GM20431 (cell line): Measurements from ENCODE around the gene CCBE1.
"Not testable (repeated sequence)": the region's sequence is repeated elsewhere in the genome, so short reads cannot be mapped to it uniquely, and the experiment has no call there.

Experiments used
- in situ Hi-C: fragments of 300-500 bp; cut with MseI, MboI; formaldehyde crosslinking; loops from one replicate; pipeline ENCODE4 v1.15.0; 2020; ENCODE audit warnings: low sequenced_read_pairs; ENCODE audit not compliant: unreplicated experiment

The CCBE1 gene

DNA sequence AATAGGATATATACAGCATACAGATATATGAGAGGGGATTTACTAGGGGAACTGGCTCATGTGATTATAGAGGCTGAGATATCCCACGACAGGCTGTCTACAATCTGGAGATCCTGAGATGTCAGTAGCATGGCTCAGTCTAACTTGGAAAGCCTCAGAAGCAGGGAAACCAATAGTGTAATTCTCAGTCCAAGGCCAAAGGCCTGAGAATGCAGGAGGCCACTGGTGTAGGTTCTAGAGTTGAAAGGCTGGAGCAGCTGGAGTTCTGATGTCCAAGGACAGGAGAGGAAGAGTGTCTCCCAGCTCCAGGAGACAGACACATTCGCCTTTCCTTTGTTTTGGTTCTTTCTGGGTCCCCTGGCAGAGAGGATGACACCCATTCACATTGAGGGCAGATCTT lies 20.1 kb upstream of the CCBE1 start:
- in situ Hi-C loops, result no loop called here

DNA sequence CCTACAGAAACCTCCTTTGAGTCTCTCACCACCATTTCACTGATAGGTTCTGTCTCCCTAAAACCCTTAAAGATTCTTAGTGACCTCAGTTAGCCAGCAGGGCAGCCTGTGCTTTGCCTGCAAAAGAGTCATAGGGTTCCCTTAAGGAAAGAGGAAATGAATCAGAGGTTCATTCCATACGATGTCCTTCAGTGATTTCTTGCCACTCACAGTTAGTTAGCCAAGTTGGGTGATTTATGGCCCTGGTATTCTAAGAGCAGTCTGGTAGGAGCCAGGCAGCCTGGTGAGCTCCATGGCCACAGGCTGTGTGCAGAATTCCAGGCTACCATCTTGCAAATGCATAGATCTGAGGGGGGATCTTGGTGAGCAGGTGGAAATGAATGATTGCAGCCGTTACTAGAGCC lies 18.7 kb upstream of the CCBE1 start:
- in situ Hi-C loops, result no loop called here

DNA sequence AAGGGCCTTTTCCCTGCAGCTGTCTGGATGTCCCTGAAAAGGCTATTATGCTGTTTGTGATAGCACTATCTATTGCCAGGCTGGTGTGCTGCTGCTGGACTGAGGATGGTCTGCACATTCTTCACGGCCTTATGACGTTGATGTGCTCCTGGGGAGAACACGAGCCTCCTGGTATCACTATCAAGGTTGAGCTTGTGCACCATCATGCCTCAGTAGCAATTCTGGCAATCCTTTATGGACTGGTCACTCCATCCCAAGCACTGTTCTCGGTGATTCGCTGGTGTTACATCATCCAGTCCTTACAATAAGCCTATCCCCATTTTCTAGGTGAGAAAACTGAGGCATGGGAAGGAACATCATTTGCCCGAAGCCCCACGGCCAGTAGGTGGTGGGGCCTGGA lies 18.2 kb upstream of the CCBE1 start:
- in situ Hi-C loops, result no loop called here

DNA sequence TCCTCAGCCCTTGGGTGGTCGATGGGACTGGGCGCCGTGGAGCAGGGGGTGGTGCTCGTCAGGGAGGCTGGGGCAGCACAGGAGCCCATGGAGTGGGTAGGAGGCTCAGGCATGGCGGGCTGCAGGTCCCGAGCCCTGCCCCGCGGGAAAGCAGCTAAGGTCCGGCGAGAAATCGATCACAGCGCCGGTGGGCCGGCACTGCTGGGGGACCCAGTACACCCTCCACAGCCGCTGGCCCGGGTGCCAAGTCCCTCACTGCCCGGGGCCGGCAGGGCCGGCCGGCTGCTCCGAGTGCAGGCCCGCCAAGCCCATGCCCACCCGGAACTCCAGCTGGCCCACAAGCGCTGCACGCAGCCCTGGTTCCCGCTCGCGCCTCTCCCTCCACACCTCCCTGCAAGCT lies 16.9 kb upstream of the CCBE1 start:
- in situ Hi-C loops, result not testable (repeated sequence)

DNA sequence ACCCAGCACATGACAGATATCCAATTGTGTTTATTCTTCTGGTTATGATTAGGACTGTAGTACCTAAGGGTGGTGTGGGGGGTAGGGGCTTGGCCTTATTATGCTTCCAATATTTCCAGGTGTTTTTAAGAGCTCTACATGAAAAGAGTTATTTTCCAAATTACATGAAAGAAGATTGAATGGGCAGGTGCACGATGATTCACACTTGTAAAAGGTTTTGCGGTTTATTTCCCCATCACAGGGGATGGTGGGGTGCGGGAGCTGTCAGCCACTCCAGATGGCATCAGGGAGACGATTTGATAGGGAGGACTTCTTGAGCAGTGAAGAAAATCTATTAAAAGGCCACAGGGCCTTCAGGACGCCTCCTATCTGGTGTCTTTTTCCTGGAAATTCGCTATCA lies 15.1 kb upstream of the CCBE1 start:
- in situ Hi-C loops, result no loop called here

DNA sequence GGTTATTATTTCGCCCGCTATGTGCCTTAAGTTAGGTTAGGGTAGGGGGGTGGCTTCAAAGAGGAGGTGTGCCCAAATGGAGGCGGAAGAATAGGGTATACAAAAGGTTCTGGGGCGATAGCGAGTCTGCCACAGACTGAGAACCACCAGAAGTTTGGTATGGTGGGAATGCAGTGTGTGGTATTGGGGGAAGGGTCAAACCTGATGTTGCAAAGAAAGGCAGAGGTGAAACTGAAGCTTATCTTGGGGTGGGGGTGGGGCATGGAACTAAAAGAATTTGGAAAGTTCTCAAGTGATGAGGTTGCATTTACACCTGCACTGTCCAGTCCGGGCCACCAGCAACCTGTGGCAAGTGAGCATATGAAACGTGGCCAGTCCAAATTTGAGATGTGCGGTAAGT lies 11.8 kb upstream of the CCBE1 start:
- in situ Hi-C loops, result no loop called here

DNA sequence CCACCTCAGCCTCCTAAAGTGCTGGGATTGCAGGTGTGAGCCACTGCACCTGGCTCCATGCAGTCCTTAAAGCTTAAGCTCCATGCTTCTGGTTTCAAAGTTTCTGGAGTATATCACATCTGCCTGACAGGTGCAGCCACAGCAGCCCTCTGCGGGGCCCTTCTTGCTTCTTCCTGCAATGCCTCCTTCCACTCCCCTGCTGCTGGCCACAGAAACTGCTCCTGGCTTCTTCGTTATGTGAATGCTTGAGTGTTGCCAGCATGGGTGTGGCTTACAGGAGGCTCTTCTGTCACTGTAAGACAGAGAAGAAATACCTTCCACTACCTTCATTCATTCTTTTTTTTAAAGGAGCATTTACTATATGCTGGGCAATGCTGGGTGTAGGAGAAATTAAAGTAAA lies 10.1 kb upstream of the CCBE1 start:
- in situ Hi-C loops, result no loop called here

DNA sequence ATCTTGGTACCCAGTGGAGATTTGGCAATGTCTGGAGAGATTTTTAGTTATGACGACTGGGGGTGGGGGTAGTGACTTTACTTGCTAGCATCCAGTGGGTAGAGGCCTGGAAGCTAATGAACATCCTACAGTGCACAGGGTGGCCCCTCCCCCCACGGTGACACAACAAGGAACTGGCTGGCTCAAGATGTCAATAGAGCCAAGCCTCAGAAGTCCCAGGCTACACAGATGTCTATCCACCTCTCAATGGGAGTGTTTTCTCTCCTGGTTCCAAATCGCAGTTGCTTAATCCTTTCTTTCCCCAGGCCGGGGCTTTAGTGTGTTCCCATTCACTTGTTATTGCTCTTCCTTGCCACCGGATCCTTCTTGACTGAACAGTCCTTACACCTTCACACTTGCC lies 9.3 kb upstream of the CCBE1 start:
- in situ Hi-C loops, result no loop called here

DNA sequence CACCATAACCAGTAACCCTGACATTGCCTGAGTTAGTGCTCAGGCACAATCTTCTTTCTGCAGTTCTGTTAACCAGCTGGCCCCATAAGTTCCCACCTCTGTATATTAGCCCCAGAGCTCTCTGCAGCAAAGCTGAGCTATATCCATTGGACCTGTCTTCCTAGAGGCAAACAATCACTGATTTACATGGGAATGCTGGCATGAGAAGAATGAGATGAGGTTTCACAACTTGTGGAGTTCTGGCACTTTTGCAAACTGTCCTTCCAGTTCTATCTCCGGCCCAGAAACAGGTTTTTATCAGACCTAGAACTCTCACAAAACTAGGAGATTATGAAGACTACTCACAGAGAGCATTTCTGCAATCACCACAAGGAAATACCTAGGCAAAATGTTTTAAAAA lies 7.9 kb upstream of the CCBE1 start:
- in situ Hi-C loops, result no loop called here

DNA sequence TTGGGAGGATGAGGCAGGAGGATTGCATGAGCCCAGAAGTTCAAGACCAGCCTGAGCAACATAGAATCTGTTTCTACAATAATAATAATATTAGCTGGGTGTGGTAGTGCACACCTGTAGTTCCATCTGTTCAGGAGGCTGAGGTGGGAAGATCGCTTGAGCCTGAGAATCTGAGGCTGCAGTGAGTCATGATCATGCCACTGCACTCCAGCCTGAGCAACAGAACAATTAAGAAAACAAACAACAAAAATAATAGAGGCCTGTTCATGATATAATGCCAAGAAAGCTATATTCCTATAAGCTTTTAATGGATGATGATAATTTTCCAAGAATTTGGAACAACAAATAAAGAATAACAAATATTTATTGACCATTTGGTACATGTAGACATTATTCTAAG lies 6.9 kb upstream of the CCBE1 start:
- in situ Hi-C loops, result no loop called here

DNA sequence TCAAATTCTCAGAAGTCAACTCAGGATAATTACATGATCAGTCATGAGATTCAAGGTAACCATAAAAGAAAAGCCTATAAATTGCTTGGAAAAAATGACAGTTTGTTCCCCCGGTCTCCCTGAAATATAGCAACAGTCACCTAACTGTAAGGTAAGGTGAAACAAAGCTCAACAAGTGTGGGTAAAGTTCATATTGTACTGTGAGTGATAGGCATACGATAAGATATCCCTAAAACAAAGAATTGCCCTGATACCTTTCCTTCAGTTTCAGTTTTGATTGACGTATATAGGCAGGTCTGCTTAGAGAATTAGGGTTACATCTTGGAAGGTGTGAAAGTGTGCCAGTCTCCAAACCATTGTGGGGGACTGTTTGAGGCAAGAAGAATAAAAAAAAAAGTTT lies 4.0 kb upstream of the CCBE1 start:
- in situ Hi-C loops, result no loop called here

DNA sequence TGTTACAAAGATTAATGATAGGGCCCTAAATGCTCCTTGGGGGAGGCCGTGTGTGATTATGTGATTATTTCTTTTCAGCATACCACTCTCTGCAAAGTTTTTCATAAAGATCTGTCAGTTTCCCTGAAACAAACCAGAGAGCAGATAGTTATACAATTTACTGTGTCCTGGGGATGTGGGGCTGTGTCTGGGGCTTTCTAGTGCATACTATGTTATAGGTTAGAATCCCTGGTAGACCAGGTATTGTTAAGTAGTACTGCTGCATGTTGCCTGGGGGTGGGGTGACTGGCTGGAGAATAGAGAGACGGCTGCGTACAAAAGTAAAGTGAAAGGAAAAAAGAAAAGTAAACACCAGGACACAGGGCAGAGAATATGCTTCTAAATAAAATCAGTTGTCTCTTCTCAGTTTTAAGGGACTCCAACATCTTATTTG lies 3.3 kb upstream of the CCBE1 start:
- in situ Hi-C loops, result no loop called here

DNA sequence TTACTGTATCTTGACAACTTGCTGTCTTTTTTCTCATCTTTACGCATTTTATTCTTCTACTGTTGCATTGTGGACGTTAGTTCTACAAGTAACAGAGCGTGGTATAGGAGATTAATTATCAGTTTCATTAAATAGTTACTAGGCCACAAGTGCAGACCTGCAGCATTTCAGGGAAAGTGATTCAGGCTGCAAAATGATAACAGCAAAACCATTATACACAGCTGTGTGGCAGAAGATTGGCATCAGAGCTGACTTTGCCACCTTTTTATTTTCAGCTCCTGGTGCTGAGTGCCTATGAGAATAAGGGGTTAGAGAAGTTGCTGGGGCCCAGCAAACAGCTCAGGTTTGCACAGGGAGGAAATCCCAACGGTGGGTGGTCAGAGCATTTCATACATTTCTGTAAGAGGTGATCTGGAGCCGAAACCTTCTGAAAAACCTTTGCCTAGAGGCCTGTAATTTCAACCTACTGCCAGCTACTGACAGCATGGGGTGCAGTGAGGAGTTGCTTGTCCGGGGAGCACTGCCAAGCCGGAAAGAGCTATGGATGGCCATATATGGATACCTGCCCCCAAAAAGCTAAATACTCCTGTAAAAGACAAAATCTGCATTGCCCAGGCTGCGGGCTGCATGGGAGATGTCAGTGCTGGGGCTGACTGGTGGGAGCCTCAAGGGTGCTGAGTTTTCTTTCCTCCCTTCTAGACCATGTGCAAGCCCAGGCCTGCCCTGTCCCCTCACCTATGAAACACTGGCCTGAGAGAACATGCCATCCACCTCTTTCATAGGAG lies 2.7 kb upstream of the CCBE1 start:
- in situ Hi-C loops, result no loop called here

DNA sequence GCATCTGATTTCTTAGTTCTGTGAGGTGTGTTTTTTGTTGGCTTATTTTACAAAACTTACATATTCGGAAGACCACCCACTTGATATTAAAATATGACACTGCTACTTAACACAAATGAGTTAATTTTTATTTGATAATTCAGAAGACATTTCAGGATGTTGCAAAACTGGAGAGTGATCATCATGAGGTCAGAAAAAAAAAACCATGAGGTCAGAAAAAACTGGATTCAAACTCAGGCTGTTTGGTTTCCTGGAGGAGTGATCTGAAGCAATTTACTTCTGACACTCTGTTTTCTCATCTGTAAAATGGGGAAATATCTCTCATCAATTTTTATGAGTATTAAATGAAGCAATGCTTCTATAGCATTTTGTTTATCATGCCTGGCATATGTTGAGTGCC lies 1.8 kb upstream of the CCBE1 start:
- in situ Hi-C loops, result no loop called here

DNA sequence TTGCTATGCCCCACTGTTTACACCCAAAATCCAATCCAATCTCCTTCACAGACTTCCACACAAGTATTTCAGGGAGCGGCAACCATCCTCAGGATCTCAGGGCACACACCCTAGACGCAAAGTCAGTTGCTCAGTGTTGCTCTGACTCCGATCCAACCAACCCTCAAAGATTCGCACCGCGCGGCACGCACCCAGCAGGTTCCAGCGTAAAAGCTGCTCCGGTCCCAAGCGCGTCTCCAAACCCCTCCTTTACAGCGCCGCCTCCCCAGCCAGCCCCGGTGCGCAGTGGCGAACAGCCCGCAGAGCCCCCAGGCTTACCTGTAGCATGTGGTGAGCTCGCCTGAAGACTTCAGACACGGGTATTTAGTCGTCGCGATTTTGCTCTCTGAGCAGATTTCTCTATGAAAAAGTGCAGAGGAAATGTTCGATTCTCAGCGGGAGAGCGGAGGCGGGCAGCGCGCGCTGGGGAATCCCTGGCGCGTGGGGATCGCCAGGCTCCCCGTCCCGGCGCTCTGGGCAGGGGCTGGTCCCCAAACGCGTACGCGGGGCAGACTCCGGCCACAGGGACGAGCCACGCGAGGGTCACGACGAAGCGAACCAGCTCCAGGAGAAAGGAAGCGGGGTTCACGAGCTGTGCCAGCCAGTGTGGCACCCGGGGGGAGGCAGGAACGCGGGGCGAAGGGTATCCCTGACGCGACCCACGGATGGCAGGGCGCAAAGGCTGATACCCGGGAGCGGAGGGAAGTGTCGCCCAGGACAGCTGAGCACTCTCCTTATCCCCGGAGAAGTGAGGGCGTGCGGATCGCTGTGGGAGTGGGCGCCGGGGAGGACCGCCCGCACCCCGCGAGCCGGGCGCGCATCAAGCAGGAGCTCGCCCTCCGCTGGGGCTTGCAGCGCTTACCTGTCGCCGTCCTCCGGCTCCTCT lies 650 bp downstream of the CCBE1 start:
- in situ Hi-C loops, result no loop called here

DNA sequence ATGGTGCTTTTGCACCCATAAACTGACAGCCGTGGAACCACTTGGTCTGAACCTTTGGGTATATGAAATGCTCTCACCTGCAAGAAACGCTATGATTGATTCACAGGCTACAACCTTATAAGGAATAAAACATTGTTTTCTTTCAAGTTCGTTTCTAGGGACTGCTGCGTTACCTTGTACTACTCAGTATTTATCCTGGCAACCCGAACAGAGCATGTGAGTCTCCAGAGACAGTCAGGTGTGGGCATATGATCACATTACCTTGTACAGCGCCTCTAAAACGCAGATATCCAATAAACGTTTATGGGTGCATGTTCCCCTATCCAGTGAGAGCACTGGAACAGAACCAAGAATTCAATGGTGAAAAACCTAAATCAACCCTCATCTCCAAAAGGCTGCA lies 1.7 kb downstream of the CCBE1 start:
- in situ Hi-C loops, result no loop called here

DNA sequence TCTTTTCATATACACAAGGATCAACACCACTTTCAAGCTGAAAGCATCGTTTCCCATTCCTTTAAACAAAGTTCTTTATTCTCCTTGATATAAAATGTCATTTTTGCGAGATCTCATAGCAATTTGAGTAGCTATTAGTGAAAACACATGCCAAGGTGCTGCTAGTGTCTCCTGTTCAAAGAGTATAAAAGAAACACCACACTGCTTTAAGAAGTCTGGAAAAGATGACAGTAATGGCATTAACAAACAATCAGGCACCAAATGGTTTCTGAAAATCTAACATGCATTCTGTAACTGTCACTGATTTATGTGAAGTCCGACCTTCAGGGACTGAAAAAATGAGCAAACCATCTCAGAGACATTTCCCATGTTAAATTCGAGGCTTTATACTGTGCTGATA lies 2.4 kb downstream of the CCBE1 start:
- in situ Hi-C loops, result no loop called here

DNA sequence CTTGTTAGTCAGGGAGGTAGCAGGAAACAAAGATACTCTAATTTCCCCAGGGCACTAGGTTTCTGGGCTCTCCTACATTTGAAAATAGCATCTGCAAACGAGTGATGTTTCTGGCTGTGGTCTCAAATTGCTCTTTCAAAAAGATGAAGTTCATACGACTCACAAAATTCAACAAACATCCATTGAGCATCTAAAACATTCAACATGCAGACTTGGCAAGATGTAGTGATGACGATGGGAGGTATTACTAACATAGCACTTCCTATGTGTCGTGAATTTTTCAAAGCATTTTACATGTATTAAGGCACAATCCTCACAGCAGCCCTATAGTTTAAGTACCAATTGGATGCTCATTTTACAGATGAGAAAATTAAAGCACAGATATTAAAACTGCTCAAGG lies 5.2 kb downstream of the CCBE1 start:
- in situ Hi-C loops, result no loop called here

DNA sequence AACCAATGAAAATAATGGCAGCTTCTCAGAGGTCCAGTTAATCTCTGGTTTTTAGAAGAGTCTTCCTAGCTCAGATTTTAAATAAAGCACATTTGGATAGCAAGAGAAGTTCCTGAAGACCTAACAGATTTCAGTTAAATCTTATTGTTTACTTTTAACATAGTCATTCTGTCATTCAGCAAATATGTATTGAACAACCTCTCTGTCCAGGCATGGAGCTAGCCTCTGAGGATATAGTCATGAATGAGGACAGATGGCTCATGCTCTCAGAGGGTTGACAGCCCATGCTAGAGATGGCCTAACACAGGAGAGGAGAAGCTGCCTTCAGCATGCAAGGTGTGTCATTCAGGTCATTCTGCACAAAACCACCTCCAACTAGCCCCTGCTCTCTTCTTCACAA lies 6.2 kb downstream of the CCBE1 start:
- in situ Hi-C loops, result no loop called here

DNA sequence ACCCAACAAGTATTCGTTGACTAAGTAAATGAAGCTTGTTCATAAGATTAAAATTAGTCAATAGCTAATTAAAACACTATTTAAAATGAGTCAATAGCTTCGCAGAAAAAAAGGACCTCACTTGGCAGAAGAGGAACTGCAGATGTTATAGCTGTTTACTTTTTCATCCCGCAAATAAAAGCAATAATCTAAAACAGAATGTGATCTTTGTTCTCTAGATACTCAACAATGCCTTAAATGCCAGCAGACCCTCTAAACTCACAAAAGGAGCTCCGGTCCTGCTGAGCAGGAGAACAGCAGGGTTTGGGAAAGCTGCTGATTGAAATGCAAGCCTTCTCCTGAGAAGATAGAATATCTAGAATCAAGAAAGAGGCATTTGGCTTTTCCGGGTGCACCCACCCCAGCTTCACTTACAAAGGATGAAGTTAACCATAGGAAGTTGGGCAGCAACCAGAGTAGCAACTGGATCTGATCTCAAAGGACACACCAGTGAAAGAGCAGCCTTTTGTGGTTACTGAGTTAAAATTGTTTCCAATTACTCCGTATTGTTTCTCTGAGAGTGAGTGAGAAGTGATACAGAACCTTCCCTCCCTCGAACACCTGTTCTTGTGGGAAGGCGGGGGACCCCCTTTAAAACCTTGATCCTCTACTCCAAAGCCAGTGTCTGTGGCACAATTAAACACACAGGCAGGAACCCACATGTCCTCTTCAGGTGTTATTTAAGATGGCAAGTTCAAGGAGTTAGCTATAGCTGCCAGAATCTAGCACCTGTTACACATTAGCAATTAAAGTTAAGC lies 6.8 kb downstream of the CCBE1 start:
- in situ Hi-C loops, result no loop called here

DNA sequence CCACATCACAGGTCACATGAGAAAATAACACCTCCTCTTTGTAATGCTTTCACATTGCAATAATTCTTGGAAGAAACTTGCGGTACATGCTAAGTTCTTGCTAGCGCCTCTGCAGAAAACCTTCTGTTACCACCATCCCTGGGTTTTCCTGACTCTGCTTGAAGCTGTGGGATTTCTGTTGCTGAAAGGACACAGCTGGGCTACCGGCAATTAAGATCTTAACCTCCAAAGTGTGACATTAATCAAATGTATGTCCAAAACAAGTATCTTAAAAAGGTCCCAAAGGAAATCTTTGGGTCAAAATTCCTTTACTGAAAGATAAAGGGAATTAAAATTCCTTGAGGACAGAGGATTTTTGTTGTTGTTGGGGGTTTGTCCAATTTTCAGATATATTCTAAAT lies 7.5 kb downstream of the CCBE1 start:
- in situ Hi-C loops, result no loop called here
